ENCODE measurements around the gene COPS7A.

Gene COPS7A

DNA sequence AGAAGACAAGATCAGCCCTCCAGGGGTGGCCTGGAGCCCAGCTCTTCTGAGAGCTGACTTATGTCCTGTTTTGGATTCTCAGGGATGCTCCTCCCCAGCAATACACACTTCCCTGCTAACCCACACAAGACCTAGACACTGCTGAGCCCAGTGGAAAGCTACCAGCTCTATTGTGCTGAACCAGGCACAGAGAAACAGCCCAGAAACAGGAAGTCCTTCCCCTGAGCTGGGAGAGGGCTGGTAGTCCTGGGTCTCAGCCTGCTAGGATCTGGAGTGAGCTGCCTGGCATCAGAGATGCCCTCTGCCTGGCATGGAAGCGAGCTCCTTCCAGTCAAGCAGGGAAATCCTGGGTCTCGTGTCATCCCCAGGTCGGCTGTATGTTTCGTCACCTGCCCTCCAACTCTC, 47.2 kb downstream of the COPS7A start:
- peak; percentile 51 for DNase-seq

DNA sequence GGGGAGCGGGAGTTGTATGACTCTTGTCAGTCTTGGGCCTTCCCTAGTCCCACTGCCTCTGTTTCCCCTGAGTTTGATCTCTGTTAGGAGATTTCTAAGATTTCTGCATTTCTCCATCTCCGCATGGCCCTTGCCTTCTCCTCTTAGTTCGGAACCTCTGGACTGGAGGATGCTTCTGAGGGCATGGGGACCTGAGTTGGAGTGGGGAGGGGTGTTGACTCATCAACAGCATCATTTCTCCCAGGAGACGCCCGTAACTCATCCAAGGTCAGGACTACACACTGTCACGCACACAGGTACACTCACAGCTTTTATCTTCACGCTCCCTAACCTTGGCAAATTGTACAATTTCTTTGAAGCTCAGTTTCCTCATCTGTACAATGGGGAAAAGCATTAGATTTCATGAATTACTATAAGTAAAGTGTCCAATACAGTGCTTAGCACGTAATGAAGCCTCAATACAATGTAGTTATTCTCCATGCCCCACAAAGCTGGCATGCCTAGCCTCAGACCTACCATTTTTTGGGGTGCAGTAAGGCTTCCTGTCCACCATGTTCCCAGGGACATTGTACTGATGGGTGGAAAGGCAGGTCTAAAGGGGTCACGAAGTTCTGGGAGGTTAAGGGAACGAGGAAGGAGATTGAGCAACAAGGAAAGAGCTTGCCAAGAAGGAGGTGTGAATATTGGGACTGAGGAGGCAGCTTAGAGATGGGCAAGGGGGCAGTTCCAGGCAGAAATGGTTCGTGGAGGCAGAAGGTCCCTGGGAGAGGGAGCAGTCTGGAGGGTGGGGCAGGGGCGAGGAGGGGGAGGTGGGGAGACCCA, 47.9 kb downstream of the COPS7A start:
- DNase-seq: no peak

DNA sequence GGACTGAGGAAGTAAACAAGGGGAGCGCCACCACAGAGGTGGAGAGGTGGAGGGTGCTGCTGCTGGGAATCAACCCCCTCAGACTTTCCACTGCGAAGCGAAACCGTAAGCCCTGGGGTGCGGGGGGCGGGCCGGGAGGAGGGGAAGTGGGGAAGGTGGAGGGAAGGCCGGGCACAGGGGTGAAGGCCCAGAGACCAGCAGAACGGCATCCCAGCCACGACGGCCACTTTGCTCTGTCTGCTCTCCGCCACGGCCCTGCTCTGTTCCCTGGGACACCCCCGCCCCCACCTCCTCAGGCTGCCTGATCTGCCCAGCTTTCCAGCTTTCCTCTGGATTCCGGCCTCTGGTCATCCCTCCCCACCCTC, 48.5 kb downstream of the COPS7A start, which contains the start of gene LAG3:
LAG3 (plus strand) TSS at position 190 of the 365 bp plus-strand sequence. CDS start 333 bp downstream, outside the sequence.
- DNase-seq: no peak

DNA sequence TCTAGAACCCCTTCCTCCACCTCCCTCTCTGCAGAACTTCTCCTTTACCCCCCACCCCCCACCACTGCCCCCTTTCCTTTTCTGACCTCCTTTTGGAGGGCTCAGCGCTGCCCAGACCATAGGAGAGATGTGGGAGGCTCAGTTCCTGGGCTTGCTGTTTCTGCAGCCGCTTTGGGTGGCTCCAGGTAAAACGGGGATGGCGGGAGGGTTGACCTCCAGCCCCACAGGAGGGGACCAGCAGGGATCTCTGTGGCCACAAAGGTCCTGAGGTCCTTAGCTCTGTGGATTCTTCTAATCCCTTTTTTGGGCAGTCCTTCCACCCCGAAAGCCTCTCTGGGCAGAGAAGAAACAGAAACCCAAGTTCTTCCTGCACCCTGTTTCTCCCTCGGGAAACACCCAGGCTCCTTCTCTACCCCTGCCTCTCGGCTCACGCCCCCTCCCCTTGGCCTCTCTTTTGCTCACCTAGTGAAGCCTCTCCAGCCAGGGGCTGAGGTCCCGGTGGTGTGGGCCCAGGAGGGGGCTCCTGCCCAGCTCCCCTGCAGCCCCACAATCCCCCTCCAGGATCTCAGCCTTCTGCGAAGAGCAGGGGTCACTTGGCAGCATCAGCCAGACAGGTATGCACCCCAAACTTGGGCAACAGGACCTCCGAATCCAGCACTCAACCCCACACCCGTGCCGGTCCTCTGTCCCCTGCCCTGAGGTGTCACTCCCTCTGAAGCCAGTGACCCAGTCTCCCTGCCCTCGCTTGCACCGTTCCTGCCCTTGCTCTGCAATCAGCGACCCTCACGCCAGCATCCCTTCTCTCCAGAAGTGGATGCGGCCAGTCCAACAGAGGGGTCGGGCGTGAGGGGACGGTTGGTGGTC, 49.1 kb downstream of the COPS7A start:
- no peak for DNase-seq

DNA sequence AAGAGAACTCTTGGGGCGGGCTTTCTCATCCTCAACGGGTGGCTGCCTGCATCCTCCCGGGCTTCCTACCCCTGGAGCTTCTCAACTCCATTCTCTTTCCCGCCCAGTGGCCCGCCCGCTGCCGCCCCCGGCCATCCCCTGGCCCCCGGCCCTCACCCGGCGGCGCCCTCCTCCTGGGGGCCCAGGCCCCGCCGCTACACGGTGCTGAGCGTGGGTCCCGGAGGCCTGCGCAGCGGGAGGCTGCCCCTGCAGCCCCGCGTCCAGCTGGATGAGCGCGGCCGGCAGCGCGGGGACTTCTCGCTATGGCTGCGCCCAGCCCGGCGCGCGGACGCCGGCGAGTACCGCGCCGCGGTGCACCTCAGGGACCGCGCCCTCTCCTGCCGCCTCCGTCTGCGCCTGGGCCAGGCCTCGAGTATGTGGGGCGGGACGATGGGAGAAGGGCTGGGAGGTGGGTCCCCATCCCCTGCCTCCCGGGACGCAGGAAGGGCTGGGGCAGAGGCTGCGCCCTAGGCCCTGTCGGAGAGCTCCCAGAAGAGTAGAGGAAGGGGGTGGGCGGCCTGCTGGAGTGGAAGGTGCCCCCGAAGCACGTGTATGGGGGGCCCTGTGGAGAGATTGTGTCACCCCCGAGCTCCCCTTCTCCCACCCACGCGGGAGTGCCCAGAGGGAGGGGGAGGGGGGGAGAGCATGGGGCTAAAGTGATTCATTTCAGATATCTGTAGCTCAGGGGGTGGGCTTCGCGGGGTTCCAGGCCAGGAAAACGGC, 49.9 kb downstream of the COPS7A start:
- no peak for DNase-seq

DNA sequence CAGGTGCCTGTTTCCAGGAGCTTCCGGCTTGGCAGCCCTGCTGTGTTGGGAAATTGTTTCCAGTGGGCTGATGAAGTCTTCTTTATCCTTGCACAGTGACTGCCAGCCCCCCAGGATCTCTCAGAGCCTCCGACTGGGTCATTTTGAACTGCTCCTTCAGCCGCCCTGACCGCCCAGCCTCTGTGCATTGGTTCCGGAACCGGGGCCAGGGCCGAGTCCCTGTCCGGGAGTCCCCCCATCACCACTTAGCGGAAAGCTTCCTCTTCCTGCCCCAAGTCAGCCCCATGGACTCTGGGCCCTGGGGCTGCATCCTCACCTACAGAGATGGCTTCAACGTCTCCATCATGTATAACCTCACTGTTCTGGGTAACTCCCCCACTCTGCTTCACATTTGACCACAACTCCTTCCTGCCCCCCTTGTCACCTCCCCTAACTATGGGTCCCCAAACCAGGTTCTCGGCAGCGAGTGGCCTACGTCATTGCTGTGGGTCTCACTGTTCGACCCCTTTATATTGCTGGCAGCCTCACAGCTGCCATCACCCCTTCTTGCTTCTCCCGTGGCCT, 50.7 kb downstream of the COPS7A start:
- DNase-seq: no peak

DNA sequence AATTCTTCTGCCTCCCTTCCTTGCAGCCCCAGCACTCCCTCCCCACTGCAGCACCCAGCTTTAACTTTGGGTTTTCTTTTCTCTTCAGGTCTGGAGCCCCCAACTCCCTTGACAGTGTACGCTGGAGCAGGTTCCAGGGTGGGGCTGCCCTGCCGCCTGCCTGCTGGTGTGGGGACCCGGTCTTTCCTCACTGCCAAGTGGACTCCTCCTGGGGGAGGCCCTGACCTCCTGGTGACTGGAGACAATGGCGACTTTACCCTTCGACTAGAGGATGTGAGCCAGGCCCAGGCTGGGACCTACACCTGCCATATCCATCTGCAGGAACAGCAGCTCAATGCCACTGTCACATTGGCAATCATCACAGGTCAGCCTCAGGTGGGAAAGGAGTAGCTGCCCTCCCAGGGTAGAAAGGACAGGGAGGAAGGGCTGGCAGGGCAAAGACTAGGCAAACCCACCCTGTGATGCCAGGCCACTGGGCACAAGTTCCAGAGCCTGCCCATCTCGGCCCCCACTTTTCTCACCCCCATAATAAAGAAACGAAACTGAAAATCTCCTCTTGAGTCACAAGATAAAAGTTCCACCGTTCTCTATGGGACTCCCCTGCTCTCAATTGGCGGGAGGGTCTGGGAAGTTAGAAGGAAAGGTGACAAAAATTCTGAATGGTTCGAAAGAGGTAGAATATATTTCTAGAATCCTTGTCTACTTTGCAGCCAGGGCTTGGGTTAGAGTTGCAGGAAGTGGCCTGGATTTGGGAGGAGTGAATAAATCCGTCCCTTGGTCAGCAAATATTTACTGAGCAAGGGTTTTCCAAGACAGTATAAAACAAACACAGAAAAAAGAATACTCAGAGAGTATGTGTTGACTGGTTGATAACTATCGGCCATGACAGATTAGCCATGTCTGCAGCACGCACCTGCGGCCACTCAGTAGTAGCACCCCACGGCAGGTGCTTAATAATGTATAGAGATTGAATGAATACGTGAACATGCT, 51.6 kb downstream of the COPS7A start:
- no peak for DNase-seq

DNA sequence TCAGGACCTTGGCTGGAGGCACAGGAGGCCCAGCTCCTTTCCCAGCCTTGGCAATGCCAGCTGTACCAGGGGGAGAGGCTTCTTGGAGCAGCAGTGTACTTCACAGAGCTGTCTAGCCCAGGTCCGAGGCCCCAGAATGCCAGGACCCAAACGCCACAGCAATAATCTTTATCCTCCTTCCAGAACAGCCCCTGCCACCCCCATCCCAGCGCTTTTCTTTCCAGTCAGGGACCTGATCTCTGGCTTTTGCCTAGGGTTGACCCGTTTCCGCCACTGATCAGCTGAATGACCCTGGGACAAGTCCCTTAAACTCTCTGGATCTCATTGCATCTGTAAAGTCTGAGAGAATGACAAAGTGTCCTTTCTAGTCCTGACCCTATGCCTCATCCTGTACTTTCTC, 53.5 kb downstream of the COPS7A start:
- DNase-seq: no peak

DNA sequence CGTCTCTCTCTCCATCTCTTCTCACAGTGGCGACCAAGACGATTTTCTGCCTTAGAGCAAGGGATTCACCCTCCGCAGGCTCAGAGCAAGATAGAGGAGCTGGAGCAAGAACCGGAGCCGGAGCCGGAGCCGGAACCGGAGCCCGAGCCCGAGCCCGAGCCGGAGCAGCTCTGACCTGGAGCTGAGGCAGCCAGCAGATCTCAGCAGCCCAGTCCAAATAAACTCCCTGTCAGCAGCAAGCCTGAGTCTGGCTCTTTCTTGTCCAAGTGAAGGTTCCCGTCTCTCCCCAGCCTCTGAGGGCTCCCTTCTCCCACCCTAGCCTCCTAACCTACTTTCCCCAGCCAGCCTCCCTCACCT, 54.3 kb downstream of the COPS7A start:
- no peak for DNase-seq

DNA sequence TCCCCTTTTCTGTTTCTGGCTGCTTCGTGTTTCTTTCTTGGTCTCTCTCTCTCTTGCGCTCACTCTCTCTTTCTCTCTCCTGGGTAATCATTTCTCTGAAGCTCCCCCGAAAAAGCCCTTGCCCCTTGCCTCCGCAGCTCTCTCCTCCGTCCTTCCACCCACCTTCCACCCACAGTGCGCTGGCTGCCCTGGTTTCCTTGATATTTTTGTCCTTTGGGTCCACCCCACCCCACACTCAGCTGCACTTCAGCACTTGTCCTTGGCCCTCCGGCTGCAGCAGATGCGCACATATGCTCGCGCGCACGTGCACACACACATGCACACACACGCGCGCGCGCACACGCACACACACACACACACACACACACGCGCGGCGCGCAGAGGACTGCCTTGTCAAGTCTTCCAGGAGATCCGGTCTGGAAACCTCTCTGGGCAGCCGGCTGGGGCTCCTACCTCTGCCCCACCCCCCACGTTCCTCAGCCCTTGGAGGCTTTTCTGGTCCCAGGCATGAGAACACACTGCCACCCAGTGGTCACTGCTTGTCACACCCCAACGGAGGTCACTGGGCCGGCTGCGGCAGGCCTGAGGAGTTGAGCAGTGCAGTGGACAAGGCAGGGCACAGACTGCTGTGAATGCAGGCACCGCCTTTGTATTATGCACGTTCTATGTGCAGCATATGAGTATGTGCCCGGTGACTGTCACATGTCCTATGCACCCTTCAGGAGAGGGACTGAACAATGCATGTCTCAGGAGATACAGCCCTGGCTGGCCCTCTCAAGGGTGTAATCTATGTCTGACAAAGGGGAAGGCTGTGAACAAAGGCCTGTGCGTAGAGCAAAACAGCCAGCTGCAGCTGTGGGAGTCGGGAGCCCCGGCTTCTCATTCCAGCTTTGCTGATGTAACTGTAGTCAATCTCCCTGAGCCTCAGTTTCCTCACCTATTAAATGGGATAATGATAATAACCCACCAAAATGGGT, 55.0 kb downstream of the COPS7A start:
- peak; percentile 86 for DNase-seq

DNA sequence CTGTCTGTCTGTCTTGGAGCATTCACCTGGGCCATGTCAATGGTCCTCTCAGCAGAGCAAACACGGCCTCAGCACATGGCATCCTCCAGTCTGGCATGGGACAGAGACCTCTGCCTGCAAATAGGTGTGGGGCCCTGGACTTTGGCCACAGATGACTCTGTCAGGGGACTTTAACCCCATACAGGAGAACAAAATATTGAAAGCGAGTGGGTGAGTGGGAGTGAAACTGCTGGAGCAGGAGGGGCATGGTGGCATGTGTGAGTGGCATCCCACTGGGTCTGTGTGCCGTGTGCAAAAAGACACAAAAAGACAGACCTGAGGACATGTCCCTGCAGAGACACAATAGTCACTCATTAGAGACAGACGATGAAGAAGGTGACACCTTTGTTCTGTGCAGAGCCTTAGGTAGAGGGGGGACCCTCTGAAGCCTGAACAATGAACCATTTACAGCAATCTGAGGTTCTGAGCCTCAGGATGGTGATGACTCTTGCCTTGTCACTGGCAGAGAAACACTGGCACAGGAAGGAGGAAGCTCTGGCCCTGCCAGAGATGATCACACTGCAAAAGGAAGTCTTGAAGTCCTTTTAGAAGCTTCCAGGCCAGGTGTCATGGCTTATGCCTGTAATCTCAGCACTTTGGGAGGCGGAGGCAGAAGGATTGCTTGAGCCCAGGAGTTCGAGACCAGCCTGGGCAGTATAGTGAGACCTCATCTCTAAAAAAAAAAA, 56.0 kb downstream of the COPS7A start:
- no peak for DNase-seq

DNA sequence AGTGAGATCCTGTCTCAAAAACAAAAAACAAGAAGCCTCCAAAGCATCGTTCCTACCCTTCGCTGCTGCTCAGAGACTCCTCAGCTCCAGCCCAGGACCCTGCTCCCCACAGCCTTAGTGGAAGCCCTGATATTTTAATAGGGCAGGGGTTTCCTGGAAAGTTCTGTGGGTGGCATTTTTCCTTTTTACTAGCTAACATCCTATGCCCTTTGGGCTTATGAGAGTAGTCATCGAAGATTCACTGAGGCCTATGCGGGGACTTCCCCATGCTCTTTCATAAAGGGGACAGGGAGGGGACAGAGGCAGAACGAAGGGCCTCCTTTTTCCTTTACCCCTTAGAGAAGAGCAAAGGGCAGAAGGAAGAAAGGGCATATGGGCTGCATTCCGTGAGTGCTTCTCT, 56.7 kb downstream of the COPS7A start:
- no peak for DNase-seq
